ENCODE data around the gene MOXD1.

The MOXD1 gene

GRCh38 chr6:132401618-132402285, 477 bp upstream of the MOXD1 start:
- peak overlapping the region; percentile 76 for H3K4me3 ChIP-seq (ENCODE audit: low read depth, low read length)
- DNase-seq (ENCODE audit: low read depth): no peak
- TF ChIP-seq CTCF (IDR thresholded peaks at IDR 0.05; ENCODE audit: insufficient read depth, low read depth, low read length, missing control alignments): no peak

GRCh38 chr6:132400555-132400882, 756 bp downstream of the MOXD1 start:
- no peak for TF ChIP-seq CTCF (IDR thresholded peaks at IDR 0.05; ENCODE audit: insufficient read depth, low read depth, low read length, missing control alignments)
- H3K4me3 ChIP-seq (ENCODE audit: low read depth, low read length): peak overlapping the region; percentile 76
- DNase-seq (ENCODE audit: low read depth): no peak

GRCh38 chr6:132399376-132400074, 1.8 kb downstream of the MOXD1 start:
- TF ChIP-seq CTCF (IDR thresholded peaks at IDR 0.05; ENCODE audit: insufficient read depth, low read depth, low read length, missing control alignments): no peak
- DNase-seq (ENCODE audit: low read depth): no peak
- no peak overlapping the region for H3K4me3 ChIP-seq (ENCODE audit: low read depth, low read length)

- H3K4me3 ChIP-seq (ENCODE audit: low read depth, low read length): no peak overlapping the region
- no peak for DNase-seq (ENCODE audit: low read depth)
- TF ChIP-seq CTCF (IDR thresholded peaks at IDR 0.05; ENCODE audit: insufficient read depth, low read depth, low read length, missing control alignments): no peak
These were observed 6.2 kb downstream of the MOXD1 start for GRCh38 chr6:132395015-132395597.

- TF ChIP-seq CTCF (IDR thresholded peaks at IDR 0.05; ENCODE audit: insufficient read depth, low read depth, low read length, missing control alignments): peak; percentile 13
- no peak overlapping the region for H3K4me3 ChIP-seq (ENCODE audit: low read depth, low read length)
- peak; percentile 36 for DNase-seq (ENCODE audit: low read depth)
These were observed 8.5 kb downstream of the MOXD1 start for GRCh38 chr6:132392792-132393191.

- TF ChIP-seq CTCF (IDR thresholded peaks at IDR 0.05; ENCODE audit: insufficient read depth, low read depth, low read length, missing control alignments): no peak
- DNase-seq (ENCODE audit: low read depth): no peak
- H3K4me3 ChIP-seq (ENCODE audit: low read depth, low read length): no peak overlapping the region
These were observed 9.0 kb downstream of the MOXD1 start for GRCh38 chr6:132392270-132392646.

Data from GM12865 (cell line).